HG02981 (cell line): ENCODE data around the gene ISG15.
"Not testable (repeated sequence)": the region's sequence is repeated elsewhere in the genome, so short reads cannot be mapped to it uniquely, and the experiment has no call there.

Source experiments
- ATAC-seq: cut with Tn5 transposase; IDR thresholded peaks from one replicate; pipeline ENCODE4 v1.9.1; 2021; ENCODE audit warnings: mild to moderate bottlenecking, moderate library complexity; ENCODE audit not compliant: unreplicated experiment

ISG15 gene

GRCh38 chr1:1043411-1043810 is 30.1 kb downstream of the ISG15 start:
- ATAC-seq = no peak

DNA sequence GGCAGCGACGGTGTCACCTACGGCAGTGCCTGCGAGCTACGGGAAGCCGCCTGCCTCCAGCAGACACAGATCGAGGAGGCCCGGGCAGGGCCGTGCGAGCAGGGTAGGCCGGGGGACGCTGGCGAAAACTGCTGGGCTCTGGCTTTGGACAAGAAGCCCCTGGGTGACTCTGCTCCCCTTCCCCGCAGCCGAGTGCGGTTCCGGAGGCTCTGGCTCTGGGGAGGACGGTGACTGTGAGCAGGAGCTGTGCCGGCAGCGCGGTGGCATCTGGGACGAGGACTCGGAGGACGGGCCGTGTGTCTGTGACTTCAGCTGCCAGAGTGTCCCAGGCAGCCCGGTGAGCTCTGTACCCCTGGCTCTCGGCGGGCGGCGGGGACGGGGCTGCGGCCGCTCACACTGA is 30.6 kb downstream of the ISG15 start:
- no peak for ATAC-seq

GRCh38 chr1:1044455-1045078 is 31.3 kb downstream of the ISG15 start:
- no peak for ATAC-seq

- no peak for ATAC-seq
Measured at GRCh38 chr1:1045129-1045528, 31.8 kb downstream of the ISG15 start.

DNA sequence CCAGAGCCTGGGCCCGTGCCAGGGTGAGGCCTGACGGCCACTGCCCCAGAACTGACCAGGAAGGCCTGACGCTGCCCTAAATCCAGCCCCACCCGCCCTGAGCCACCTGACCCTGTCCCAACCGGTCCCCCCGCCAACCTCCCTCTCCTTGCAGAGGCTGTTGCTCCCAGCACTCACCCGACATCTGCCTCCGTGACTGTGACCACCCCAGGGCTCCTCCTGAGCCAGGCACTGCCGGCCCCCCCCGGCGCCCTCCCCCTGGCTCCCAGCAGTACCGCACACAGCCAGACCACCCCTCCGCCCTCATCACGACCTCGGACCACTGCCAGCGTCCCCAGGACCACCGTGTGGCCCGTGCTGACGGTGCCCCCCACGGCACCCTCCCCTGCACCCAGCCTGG is 32.9 kb downstream of the ISG15 start:
- no peak for ATAC-seq

- no peak for ATAC-seq
Measured at GRCh38 chr1:1046767-1047166, 33.5 kb downstream of the ISG15 start.

DNA sequence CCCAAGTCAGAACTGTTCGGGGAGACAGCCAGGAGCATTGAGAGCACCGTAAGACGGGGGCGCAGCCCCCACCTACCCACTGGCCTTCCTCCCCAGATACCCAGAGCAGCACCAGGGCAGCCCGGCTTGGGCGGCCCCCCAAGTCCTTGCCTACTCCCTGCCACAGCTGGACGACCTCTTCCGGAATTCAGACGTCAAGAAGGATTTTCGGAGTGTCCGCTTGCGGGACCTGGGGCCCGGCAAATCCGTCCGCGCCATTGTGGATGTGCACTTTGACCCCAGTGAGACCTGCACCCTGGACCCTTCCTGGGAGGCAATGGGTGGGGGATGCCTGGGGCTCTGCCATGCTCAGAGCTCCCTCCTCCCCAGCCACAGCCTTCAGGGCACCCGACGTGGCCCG is 34.1 kb downstream of the ISG15 start:
- ATAC-seq = no peak

DNA sequence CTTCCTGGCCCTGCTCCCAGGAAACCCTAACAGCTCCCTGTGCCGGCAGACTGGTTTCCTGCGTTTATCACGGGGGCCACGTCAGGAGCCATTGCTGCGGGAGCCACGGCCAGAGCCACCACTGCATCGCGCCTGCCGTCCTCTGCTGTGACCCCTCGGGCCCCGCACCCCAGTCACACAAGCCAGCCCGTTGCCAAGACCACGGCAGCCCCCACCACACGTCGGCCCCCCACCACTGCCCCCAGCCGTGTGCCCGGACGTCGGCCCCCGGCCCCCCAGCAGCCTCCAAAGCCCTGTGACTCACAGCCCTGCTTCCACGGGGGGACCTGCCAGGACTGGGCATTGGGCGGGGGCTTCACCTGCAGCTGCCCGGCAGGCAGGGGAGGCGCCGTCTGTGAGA is 34.7 kb downstream of the ISG15 start:
- ATAC-seq = no peak

DNA sequence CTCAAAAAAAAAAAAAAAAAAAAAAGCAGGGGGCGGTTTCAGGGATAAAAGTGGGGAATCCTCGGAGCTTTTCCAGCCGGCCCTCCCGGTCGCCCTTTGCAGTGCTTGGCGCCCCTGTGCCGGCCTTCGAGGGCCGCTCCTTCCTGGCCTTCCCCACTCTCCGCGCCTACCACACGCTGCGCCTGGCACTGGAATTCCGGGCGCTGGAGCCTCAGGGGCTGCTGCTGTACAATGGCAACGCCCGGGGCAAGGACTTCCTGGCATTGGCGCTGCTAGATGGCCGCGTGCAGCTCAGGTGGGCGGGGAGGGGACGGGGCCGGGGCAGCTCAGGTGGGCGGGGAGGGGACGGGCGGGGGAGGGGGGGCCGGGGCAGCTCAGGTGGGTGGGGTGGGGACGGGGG is 35.5 kb downstream of the ISG15 start:
- ATAC-seq = no peak

GRCh38 chr1:1049318-1050165 is 36.2 kb downstream of the ISG15 start:
- ATAC-seq = no peak

DNA sequence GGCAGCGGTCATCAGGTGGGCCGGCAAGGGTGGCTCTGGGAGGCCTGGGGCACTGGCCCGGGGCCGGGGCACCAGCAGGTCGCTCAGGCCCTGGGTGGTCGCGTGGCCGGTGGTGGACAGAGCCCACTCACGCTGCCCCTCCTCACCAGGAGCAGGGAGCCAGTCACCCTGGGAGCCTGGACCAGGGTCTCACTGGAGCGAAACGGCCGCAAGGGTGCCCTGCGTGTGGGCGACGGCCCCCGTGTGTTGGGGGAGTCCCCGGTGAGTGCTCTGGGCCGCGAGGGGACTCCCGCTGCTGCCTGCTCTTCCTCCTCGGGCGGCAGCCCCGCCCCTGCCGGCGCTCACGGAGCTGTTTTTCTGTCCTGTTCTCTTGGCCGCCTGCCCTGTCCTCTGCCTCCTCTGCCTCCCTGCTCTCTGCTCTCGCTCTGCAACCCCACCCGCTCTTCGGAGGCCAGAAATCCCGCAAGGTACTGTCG is 37.3 kb downstream of the ISG15 start:
- ATAC-seq = no peak

GRCh38 chr1:1051127-1051810 is 38.0 kb downstream of the ISG15 start:
- ATAC-seq = no peak

GRCh38 chr1:1052003-1052840 is 38.9 kb downstream of the ISG15 start:
- no peak for ATAC-seq

DNA sequence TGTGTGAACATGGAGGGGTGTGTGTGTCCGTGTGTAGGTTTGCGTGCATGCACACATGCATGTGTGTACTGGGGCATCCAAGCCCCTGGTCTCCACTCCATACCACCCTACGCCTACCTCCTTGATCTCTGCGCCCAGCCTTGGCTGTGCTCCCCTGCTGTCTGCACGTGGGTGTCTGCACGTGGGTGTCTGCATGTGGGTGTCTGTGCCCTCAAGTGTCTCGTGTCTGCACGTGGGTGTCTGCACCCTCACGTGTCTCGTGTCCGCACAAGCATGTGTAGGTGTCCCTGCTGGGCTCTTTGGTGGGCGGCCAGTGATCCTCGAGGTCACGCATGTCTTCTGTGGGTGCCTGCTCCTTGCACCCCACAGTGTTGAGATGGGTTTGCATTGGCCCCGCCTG is 39.7 kb downstream of the ISG15 start:
- no peak for ATAC-seq

- ATAC-seq = no peak
Measured at GRCh38 chr1:1053682-1054081, 40.4 kb downstream of the ISG15 start.

GRCh38 chr1:1054099-1054700 is 40.9 kb downstream of the ISG15 start:
- ATAC-seq = no peak

- ATAC-seq = no peak
Measured at GRCh38 chr1:1054971-1055370, 41.7 kb downstream of the ISG15 start.

DNA sequence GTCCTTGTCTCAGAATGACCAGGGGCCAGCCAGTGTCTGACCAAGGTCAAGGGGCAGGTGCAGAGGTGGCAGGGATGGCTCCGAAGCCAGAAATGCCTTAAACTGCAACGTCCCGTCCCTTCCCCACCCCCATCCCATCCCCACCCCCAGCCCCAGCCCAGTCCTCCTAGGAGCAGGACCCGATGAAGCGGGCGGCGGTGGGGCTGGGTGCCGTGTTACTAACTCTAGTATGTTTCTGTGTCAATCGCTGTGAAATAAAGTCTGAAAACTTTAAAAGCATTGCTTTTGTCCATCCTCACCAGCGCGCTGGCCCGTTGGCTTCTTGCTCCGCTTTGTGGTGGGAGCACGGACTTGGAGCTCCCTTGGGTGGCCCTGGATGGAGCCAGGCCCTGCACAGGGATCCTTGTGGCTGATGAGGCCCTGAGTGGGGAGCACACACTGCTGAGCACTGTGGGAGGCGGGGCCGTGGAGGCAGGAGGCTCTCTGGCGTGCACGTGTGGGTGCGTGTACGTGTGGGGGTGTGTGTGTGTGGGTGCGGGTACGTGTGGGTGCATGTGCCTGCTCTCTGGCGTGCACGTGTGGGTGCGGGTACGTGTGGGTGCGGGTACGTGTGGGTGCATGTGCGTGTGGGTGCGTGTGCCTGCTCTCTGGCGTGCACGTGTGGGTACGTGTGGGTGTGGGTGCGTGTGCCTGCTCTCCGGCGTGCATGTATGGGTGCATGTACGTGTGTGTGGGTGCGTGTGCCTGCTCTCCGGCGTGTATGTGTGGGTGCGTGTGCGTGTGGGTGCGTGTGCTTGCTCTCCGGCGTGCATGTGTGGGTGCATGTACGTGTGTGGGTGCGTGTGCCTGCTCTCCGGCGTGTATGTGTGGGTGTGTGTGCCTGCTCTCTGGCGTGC is 42.8 kb downstream of the ISG15 start:
- no peak for ATAC-seq

DNA sequence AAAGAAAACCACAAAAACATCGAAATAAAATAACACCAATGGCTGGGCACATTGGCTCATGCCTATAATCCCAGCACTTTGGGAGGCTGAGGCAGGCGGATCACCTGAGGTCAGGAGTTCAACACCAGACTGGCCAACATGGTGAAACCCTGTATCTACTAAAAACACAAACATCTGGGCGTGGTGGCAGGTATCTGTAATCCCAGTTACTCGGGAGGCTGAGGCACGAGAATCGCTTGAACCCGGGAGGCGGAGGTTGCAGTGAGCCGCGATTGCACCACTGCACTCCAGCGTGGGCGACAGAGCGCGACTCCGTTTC is 44.4 kb downstream of the ISG15 start:
- not testable (repeated sequence) for ATAC-seq
